GM12873 (cell line): Measurements from ENCODE around the gene CKAP4.

ENCODE experiments used
- CTCF ChIP-seq: IDR thresholded peaks from 2 replicates; pipeline ENCODE4 v1.5.1; 2012; ENCODE audit warnings: low read depth, mild to moderate bottlenecking, moderate library complexity, low read length, control low read depth; ENCODE audit not compliant: insufficient read depth; ENCODE audit errors: missing control alignments

The CKAP4 gene

DNA sequence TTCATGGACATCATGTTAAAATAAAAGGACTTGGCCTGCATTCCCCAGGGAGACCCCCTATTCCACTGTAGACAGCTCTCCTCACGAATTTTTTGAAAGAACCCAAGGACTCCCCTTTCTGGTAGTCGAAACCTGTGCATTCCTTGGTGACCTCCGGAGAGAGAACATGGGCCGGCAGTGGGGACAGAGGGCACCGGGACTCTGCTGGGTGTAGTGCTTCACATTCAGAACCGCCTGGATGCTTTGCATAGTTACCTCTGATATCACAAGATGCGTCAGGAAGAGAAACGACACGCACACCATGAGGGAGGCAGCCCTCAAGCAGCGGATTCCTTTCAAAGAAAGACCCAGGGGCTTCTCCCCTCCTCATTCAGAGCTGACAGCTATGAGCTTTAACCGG lies 9.7 kb downstream of the CKAP4 start:
- no peak for TF ChIP-seq CTCF

- TF ChIP-seq CTCF: no peak
These were observed 12.1 kb downstream of the CKAP4 start for GRCh38 chr12:106235770-106236169.

- TF ChIP-seq CTCF: no peak
These were observed 13.4 kb downstream of the CKAP4 start for GRCh38 chr12:106234449-106234848.

DNA sequence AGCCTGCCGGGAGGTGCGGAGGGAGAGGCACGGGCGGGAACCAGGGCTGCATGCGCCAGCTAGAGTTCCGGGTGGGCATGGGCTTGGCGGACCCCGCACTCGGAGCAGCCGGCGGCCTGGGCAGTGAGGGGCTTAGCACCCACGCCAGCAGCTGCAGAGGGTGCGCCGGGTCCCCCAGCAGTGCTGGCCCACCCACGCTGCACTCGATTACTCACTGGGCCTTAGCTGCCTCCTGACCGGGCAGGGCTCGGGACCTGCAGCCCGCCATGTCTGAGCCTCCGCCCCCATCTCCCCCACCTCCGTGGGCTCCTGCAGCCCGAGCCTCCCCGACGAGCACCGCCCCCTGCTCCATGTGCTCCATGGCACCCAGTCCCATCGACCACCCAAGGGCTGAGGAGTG lies 14.8 kb downstream of the CKAP4 start:
- TF ChIP-seq CTCF: no peak

- no peak for TF ChIP-seq CTCF
These were observed 18.7 kb downstream of the CKAP4 start for GRCh38 chr12:106229036-106229591.

DNA sequence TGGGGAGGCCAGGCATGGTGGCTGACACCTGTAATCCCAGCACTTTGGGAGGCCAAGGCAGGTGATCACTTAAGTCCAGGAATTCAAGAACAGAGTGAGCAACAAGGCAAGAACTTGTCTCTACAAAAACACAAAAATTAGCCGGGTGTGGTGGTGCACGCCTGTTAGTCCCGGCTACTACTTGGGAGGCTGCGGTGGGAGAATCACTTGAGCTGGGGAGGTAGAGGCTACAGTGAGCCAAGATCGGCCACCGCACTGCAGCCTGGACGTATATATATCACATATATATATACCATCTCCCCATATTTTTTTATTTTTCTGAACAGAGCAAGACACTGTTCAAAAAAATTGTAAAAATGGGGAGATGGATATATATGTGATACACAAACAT lies 19.5 kb downstream of the CKAP4 start:
- no peak for TF ChIP-seq CTCF

- TF ChIP-seq CTCF: no peak
These were observed 20.0 kb downstream of the CKAP4 start for GRCh38 chr12:106227641-106228319.
